ENCODE data around the gene RERE.

RERE gene

DNA sequence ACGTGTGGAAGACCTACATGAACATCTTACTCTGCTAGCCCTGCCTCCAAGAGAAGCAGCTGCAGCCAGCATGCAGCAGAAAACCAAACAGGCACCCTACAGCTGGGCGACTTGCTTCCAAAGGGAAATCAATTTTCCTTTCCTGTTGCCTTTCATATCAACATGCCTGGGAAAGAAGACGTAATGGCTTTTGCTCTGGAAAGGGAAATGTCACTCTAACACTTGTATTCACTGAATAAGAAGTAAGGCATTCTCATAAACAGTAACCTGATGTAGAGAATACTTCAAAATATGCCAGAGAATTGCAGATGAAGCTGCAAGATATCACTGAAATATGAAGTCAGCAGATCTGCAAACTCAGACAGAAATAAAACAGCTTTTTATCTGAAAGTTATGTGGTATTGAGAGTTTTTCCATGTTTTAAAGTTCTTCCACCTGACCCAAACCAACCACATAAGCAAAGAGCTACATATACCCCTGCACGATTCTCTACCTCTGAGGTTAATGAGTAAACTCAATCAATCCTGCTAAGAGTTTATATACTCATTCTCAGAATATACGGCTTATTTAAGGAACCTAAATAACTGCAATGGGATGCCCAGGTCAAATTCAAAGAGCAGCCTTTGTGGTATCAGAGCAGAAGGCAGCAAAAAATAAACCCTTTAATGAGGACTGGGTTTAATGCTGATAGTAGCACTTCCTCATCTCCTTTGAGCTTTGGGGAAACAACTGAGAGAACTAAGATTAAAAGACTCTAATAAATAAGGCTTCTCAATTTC is 150.9 kb downstream of the RERE start:
- DNase-seq (ENCODE audit: low read depth in 2 of 2) = no peak

DNA sequence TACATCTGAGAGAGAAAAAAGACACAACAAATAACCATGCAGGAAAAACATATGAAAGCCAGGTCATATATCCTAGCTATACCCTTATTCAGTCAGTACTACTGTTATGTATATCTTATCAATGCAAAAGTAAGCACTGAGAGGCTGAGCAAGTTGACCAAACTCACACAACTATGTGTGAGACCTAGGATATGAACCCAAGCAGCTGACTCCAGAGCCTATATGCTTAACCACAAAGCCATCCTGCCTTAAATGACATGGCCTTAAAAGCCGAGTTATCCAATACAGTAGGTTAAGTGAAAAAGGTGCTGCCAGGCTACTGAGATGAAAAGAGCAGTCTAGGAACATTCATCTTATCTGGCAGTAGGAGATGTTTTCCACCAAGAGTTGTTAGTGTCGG is 151.6 kb downstream of the RERE start:
- no peak for DNase-seq (ENCODE audit: low read depth in 2 of 2)

DNA sequence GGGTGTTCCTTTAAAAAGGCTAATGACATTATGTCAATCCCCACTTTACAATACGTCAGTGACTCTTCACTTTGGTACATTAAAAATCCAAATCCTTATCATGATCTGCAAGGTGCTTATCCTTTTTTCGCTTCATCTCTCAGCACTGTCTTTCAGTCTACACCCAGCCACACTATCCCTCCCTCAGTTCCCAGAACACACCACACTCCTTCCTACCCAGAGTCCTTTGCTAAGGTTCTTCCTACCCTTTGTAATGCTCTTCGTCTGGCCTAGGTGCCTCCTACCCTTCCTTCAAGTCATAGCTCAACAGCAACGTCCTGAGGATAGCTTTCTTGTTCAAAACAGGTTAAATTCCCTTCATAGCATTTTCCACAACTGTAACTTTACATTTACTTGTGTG is 152.6 kb downstream of the RERE start:
- DNase-seq (ENCODE audit: low read depth in 2 of 2) = no peak

DNA sequence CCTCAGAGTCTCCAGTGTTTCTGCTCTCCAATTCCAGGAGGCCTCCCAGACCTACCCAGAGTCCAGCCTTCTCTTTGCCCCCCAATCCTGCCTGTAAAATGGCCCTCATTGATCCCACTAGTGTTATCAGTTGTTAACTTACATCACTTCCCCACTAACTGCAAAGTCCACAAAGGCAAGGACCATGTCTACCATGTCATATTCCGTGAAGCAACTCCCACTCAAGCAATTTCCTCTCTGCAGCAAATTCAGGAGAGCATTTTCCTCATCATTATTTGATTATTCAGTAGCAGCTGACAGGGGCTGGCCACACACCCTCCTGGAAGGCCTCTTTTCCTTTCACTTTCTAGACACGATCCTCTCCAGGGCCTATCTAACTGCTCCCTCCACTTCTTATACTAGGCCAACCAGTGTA is 153.5 kb downstream of the RERE start:
- no peak for DNase-seq (ENCODE audit: low read depth in 2 of 2)

DNA sequence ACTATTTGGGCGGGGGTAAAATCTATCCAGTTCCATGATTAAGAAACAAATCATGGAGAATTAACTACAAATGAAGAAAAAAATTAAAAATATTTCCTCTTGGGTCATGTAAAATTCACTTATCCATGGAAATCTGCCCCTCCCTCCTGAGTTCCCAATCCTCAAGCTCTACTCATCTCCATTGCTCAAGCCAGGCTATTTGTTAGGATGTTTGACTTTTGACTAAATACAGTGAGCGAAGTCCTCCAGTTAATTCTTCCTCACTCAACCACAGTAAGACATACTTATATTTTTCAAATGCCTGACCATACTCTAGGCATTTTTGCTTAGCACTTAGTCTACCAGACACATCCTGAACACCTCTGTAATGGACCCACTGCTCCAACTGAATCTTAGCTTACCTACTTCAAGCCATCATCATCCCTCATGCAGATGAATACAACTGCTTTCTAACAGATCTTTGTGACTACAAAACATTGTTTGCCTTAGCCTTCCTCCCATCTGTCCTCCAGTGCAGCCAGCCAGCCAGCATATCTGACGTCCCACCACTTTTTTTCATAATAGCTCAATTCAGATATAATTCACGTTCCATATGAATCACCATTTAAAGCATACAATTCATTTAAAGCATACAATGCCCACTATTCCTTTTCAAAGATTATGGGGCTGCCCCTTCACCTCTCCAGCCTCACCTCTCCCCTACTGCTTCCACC is 154.2 kb downstream of the RERE start:
- no peak for DNase-seq (ENCODE audit: low read depth in 2 of 2)

DNA sequence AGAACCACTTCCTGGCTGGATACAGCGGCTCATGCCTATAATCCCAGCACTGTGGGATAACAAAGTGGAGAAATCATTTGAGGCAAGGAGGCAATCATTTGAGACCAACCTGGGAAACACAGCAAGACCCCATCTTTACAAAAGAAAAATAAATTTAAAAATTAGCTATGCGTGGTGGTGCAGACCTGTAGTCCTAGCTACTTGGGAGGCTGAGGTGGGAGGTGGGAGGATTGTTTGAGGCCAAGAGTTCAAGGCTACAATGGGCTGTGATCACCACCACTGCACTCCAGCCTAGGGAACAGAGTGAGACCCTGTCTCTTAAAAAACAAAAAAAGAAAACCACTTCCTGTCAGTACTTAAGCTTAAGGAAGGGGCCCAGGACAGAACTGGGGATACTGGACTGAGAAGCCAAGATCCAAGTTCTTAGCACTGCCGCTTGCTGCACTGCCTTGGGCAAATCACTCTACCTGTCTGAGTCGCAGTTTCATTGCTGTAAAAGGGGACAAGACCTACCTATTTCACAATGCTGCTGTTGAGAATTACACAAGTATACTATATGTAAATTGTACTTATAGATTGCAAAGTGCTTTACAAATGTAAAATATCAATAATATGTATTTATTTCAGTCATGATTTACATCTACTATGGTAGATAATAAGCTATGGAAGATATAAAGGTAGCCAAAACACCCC is 154.9 kb downstream of the RERE start:
- DNase-seq (ENCODE audit: low read depth in 2 of 2) = no peak

DNA sequence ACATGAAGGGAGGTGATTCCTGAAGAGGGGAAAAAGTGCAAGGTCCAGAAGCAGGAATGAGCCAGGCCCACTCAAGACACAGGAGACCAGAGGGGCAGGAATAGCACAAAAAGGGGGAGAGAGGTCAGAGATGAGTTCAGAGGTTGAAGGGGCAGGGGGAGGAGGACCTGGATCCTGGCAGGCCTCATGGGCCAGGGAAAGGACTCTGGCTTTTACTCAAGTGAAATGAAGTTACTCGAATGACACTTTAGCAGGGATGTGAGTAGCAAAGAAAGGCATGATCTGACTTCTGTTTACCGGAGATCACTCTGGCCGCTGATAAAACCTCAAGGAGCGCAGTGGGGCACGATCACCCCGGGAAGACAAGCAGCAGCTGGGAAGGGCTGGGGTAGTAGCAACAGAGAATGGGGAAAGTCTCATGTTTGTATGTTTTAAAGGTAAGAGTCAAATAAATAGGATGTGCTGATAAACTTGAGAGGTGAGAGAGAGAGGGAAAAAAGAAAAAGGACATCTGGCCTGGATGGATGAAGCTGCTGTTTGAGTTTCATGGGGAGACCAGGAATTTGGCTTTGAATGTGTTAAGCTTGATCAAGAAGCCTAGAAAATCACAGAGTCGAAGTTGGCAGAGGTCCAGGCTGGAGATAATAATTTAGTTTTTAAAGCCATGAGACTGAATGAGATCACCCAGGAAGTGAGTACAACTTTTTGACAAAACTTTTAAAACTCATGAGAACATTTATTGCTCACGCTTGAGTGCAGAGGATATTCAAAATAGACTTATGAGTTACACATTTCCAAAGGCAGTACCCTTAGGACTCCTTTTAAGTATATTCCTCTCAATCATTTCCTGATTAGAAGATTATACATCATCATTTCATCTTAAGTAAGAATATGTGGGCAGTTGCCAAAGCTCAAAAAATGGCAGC is 156.0 kb downstream of the RERE start:
- peak; percentile 24 to 27 for DNase-seq (ENCODE audit: low read depth in 2 of 2)

DNA sequence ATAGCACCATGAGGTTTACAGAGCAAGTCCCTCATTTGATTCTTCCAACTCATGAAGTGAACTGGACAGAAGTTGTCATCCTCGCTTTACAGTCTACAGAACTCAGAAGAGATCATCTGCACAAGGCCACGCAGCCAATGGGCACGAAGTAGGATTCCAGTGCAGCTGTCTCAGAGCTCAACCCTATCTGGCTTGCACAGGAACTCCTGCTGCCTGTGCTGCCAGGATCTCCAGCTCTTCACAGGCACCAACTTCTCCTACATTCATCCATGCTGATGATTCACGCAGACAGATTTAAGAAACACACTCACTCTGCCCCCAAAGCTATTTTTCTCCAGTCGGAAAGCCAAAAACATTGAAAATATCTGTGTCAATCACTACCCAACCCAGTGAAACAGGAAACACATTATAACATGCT is 157.0 kb downstream of the RERE start:
- DNase-seq (ENCODE audit: low read depth in 2 of 2) = no peak

DNA sequence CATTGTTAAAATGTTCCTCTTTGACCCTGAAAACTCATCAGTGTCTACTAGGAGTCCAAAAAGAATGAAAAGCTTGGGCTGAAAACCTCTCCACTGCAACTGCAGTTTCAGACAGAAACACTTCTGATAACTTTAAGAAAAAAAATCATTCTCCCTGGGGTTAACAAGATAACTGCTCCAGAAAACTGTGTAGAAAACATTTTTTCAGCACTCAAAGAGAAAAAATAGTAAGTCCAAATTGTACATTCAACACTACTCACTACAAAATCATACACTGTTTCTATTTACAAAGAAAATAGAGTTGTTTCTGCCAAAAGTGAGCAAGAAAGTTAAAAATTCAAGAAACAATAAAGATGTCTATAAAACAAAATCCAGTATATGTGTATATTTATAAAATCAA is 157.8 kb downstream of the RERE start:
- DNase-seq (ENCODE audit: low read depth in 2 of 2) = no peak

DNA sequence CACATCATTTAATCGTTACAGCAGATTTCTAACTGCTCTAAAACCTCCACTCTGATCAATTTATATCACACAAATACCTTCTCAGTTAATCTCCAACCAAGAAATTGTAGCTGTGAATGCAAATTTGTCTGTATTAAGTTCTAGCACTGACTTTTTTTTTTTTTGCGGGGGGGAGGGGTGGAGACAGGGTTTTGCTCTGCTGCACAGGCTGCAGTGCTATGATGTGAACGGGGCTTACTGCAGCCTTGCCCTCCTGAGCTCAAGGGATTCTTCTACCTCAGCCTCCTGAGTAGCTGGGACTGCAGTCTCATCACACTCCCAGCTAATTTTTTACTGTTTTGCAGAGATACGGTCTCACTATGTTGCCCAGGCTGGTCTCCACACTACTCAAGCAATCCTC is 163.6 kb downstream of the RERE start:
- DNase-seq (ENCODE audit: low read depth in 2 of 2) = no peak

DNA sequence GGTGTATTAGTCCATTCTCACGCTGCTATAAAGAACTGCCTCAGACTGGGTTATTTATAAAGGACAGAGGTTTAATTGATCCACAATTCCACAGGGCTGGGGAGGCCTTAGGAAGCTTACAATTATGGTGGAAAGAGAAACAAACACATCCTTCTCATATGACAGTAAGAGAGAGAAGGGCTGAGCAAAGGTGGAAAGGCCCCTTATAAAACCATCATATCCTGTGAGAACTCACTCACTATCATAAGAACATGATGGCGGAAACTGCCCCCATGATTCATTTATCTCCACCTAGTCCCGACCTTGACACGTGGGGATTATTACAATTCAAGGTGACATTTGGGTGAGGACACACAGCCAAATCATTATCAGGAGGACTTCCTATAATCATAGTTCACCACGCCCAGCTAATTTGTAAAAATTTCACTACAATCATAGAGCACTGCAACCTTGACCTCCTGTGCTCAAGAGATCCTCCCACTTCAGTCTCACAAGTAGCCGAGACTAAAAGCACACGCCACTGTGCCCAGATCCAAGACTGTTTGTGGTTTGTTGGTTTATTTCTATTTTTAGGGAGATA is 164.9 kb downstream of the RERE start:
- DNase-seq (ENCODE audit: low read depth in 2 of 2) = no peak

DNA sequence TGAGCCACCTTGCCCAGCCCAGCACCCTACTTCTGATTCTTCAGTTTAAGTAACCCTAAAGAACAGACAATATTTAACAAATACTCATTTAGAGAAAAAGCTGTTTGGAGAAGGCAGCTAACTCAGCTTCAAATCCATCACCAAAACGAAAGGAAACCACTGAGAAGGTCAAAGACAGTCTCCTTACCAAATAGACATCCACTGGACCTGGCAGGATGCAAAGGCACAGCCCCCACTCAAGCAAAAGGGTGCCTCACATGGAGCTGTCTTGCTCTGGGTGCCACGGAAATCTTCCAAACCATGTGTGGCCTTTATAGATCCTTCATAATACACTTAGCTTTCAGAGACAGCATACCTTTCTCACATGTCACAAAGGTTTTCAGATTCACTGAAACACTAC is 165.5 kb downstream of the RERE start:
- no peak for DNase-seq (ENCODE audit: low read depth in 2 of 2)

DNA sequence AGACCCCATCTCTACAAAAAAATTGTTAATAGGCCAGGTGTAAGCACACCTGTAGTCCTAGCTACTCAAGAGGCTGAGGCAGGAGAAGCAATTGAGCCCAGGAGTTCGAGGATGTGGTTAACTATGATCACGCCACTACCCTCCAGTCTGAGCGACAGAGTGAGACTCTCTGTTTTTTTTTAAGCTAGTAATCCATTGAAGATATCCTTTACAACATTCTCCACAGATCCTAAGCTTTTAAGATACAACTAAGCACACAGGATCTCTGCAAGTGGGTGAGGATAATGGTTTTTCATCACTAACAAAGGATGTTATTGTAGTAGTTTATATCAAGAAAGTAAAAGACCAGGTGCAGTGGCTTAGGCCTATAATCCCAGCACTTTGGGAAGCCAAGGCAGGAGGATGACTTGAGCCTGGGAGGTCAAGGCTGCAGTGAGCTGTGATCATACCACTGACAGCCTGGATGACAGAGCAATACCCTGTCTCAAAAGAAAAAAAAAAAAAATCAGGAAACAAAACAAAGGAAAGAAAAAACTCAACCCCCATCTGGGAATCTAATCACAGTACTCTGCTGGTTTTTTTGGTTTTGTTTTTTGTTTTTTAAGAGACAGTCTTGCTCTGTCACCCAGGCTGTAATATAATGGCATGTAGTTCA is 166.1 kb downstream of the RERE start:
- DNase-seq (ENCODE audit: low read depth in 2 of 2) = no peak

DNA sequence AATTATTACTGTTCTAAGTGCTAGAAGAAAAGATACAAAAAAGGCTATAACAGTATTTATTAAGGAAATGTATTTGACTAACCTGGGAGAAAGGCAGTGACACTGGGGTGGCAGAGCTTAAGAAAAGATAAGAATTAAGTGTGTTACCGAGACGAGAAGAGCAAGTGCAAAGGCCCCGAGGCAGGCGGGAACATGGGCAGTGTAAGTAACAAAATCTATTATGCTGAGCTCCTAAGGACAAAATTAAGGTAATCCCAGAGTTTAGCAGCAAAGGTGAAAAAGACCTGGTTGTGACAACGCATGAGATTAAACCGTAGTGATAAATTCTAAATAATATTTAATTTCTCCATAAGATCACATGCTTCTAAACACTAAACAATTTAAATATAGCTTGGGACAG is 167.6 kb downstream of the RERE start:
- no peak for DNase-seq (ENCODE audit: low read depth in 2 of 2)

DNA sequence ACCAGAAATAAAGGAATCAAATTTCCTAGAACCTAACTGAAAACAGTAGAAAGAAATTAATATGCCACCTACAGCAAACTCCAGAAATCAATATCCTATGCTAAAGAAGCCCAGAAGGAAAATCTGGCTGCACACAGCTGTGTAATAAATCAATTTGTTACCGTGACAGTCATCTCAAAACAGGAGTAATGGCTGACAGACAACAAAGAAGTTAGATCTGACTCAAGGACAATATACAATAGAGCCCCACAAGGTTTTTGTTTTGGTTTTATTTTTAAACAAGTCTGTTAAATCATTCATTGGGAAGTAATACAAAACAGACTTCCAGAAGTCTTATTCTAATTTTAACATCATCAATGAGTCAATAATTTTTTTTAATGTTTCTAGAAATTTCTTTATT is 168.4 kb downstream of the RERE start:
- DNase-seq (ENCODE audit: low read depth in 2 of 2) = no peak

DNA sequence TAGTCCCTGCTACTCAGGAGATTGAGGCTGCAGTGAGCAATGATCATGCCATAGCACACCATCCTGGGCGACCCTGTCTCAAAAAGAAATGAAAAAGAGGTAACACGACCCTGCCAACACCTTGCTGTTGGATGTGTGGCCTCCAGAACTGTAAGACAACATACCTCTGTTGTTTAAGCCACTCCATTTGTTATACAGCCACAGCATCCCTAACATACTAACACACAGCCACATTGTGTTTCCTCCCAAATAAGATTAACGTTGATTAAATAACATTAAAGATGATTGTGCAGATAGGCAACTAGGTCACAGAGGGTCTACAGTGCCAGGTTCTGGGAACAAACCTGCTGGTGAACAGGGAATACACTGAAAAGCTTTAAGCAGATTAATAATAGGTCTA is 170.4 kb downstream of the RERE start:
- no peak for DNase-seq (ENCODE audit: low read depth in 2 of 2)

DNA sequence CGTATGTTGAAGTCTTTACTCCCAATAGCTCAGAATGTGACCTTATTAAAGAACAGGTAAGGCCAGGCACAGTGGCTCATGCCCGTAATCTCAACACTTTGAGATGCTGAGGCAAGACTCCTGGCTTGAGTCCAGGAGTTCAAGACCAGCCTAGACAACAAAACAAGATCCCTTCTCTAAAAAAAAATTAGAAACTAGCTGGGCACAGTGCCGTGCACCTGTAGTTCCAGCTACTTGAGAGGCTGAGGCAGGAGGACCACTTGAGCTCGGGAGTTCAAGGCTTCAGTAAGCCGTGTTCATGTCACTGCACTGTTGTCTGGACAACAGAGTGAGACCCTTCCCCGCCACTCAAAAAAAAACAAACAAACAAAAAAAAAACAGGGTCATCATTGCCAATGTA is 171.3 kb downstream of the RERE start:
- no peak for DNase-seq (ENCODE audit: low read depth in 2 of 2)

DNA sequence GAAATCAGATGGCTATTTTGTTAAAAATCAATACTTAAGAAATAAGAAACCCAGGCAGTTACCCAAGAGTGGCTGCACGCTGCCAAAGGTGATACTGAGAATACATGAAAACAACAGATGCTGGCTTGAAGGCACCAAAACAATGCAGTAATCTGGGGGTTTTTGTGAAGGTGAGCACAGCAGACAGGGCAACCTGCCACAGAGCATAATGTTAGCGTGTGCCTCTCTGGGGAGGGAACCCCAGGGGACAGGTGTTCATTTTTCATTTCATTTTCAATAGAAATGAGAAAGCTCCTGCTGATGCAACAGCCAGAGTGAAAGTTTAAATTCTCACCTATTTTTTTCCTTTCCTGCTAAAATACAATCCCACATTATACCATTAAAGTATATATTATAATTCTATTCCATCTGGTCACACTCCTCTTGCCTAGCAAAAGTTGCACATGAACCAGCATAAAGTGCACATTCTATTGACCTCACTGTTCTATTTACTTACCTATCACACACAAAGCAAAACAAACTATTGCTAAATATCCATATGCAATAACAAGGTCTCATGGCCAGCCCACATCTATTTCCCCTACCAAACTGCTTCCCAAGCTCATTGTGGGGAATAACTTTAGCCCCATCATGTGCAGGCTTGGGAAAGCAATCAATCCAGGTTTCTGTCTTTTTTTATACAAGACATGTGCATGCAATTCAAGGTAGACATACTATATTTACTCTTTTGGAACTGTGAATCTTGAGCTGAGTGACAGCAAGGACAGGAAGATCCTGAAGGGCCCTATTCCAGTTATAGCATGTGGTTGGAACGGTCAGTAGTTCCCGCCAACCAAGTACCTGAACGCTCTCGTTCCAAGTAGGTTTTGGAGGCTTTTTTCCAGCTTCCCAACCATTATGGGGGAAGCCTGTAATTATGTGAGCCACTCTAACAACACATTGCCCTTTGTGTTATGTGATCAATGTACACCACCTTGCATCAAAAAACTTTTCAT is 173.6 kb downstream of the RERE start:
- DNase-seq (ENCODE audit: low read depth in 2 of 2) = no peak

DNA sequence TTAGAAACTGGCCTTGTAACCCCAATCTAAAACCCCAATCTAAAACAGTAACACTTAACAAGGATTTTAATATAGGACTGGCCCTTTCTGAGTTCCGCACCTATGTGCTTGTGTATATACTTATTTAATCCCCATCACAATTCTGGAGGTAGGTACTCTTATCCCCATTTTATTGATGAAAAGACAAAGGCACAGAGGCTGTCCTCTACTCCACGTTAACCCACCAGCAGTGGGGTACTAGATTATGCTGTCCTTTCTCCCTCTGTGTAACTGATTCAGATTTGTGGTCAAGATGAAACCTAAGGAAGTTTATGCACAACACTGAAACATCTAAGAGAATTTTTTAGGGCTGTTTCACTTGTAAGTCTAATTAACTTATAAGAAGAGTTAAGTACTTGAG is 175.3 kb downstream of the RERE start:
- DNase-seq (ENCODE audit: low read depth in 2 of 2) = no peak
